GM18499 (cell line): Measurements from ENCODE around the gene TIGAR.

Experiments used
- ATAC-seq: cut with Tn5 transposase; IDR thresholded peaks from one replicate; pipeline ENCODE4 v1.9.1; 2021; ENCODE audit warnings: moderate number of reproducible peaks; ENCODE audit not compliant: insufficient read depth, unreplicated experiment

The TIGAR gene

DNA sequence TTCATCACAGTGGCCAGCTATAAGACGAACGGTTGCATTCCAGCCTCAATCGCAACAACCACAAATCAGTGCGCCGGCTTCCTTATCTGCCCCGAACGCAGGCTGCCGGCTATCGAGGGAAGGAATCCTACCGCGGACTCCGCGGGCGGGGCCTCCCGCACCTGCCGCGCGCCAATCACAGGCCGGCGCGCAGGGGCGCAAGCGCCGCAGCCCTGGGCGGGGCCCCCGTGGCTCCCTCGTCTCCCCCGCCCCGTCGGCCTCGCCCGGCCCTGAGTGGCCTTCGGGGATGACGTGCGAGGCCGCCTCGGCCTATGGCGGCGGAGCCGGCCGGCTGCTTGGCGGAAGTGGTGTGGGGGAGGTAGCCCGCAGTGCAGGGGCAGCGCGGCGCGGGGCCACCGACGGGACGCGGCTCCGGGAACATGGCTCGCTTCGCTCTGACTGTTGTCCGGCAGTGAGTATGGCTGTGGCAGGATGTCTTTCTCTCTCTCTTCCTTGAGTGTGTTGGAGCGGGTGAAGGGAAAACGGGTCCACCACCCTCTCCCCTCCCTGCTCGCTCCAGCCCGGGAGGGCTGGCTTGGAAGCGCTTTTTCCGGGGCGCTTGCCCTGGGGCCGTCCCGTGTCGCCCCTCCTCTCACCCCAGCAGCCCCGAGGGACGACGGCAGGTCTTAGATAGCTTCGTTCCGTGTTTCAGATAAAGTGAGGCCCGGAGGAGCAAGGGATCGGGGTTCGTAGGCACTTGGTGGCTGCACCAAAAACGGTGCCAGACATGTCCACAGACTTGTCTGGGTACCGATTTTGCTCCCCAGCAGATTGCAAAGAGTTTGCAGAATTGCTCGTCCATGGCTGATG lies at the start of gene TIGAR:
Gene TIGAR, plus strand, starts transcription at position 361 of the 849 bp plus-strand sequence. Its CDS starts 59 bp downstream, at position 420.
- ATAC-seq, result peak; percentile 67

DNA sequence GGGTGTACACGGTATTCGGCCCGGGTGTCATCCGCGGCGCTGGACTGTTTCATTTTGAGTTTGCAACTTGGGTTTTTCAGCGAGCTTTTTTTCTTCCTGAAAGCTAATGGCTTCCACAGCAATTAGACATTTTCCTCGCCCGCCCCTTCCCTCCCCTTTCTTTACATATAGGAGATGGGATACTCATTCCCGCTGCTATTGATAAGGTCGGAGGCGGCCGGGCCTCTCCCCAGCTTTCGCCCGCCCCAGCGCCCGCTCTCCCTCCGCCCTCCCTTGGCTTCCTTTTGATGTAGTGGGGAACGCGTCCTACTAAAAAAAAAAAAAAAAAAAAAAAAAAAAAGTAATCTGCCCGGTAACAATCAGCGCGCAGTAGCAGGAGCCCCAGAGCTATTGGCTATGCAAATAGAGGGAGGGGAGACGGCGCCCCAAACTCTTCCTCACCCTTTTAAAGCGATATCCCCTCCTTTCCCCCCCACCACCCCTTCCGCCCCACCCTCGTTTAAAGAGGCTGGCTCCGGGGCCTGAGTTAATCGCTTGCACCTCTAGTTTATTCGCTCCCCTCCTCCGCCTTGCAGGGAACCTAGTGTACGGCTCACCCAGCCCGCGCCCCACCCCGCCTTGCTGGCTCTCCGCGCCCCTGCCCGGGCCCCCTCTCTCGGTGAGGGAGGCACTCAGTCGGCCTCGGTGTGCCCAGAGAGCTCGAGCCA lies 49.1 kb upstream of the TIGAR start:
- no peak for ATAC-seq

GRCh38 chr12:4272424-4273272 lies 48.4 kb upstream of the TIGAR start:
- no peak for ATAC-seq

DNA sequence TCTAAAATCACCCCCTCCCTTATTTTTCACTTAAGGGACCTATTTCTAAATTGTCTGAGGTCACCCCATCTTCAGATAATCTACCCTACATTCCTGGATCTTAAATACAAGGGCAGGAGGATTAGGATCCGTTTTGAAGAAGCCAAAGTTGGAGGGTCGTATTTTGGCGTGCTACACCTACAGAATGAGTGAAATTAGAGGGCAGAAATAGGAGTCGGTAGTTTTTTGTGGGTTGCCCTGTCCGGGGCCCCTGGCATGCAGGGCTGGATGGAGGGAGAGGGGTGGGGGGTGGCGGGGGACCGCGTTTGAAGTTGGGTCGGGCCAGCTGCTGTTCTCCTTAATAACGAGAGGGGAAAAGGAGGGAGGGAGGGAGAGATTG lies 47.8 kb upstream of the TIGAR start:
- no peak for ATAC-seq

DNA sequence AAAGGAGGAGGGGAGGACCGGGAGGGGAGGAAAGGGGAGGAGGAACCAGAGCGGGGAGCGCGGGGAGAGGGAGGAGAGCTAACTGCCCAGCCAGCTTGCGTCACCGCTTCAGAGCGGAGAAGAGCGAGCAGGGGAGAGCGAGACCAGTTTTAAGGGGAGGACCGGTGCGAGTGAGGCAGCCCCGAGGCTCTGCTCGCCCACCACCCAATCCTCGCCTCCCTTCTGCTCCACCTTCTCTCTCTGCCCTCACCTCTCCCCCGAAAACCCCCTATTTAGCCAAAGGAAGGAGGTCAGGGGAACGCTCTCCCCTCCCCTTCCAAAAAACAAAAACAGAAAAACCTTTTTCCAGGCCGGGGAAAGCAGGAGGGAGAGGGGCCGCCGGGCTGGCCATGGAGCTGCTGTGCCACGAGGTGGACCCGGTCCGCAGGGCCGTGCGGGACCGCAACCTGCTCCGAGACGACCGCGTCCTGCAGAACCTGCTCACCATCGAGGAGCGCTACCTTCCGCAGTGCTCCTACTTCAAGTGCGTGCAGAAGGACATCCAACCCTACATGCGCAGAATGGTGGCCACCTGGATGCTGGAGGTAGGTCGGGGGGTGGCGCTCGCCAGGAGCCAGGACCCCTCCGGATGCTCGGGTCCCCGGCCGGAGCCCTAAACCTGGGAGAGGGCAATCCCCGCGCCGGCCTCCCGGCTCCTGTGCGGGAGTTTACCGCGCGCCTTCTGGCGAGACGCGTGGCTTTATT lies 47.2 kb upstream of the TIGAR start, which contains the start of gene CCND2:
Gene CCND2, plus strand, starts transcription at position 111 of the 744 bp plus-strand sequence. Its CDS starts 279 bp downstream, at position 390.
- ATAC-seq, result no peak

DNA sequence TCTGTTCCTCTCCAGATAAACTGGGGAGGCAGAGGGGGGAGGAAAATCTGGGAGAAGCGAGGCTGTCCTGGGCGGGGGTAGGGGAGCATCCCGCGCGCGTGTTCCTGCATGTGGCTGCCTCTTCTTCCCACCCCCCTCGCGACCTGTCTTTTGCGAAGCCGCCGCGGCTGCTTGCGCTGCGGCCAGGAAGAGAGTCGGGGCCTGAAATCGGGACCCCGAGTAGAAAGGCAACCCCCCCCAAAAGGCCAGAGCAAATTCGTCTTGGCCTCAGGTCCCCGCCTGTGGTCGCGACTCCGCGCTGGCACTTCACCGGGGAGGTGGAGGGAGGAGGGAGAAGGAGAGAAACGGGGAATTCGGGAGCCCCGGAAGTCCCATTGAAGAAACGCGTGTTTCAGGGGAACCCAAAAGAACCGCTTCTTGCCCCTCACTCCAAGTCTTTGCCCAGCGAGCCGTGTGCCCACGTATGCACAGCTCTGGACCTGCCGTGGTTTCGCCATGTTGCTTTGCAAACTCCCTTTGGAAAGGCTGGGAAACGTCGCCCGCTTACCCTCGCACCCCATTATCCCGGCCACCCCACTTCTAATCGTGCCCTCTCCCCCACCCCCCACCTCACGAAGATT lies 46.5 kb upstream of the TIGAR start:
- ATAC-seq, result no peak

DNA sequence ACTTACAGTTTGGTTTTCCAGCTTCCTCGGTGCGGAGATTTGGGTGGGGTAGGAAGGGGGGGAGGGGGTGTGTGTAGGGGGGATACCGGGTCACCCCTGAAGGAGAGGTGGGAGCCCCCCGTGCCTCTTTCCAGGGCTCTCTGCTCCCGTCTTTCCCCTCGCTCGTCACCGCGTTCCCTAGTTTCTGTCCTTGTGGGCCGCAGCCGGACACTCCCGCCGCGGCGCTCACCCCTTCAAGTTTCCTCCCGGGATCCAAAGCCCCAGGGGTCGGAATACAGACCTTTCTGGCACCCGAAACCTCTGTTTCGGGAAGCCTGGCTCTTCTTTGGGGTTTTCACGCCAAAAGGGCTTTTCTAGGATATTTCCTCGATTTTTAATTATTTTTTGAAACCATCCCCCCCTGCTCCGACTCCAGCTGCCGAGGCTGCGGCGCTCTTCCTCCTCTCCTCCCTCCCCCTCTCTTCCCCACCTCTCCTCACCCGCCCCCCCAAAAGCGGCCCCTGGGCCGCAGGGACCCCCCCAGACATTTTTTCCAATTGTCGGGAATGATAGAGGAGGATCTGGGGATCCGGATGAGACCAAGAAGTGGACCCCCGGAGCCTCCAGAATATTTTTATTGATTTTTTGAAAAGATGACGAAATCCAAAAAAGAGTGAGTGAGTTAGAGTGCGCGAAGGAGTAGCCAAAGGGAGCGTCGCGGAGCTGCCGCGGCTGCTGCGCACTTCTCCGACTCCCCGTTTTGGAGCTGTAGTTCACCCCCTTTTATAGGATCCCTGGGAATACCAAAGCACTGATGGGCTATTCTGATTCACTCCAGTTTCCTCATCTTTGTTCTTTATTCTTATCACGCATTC lies 45.8 kb upstream of the TIGAR start:
- no peak for ATAC-seq

GRCh38 chr12:4275870-4276301 lies 45.1 kb upstream of the TIGAR start:
- ATAC-seq, result no peak

- ATAC-seq, result no peak
These were observed 44.3 kb upstream of the TIGAR start for GRCh38 chr12:4276524-4277204.

DNA sequence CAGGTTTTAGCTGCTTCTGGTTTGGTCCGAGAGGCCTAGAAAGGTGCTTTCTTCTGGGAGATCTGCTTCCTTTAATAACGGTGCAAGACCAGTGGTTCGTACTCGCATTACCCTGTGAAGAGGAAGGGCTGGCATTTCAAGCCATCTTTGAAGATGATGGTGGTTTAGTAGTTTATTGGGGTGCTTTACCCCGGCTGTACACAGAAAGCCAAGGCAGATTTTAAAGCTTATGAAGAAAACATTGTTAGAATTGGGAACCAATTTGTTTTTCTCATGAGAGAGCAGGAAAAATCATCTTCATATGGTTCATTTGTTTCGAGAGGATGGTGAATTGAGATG lies 43.8 kb upstream of the TIGAR start:
- ATAC-seq, result no peak

DNA sequence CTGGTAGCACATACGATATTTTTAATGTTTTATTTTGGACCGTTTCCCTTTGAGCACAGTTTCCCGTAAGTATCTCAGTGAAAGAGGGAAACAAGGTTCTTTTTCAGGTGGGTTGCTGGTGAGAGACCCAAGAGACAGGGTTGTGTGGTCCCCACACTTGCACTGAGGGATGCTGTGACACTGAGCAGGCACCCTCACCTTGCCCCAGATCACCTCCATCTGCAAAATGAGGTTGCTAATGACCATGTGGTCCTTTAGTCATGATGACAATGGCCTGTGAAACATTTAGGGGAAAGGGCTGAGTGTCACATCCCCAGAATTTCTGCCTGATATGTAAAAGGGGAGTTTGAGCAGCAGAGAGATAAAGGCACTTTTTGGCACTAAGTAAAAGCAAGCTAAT lies 43.2 kb upstream of the TIGAR start:
- ATAC-seq, result no peak

DNA sequence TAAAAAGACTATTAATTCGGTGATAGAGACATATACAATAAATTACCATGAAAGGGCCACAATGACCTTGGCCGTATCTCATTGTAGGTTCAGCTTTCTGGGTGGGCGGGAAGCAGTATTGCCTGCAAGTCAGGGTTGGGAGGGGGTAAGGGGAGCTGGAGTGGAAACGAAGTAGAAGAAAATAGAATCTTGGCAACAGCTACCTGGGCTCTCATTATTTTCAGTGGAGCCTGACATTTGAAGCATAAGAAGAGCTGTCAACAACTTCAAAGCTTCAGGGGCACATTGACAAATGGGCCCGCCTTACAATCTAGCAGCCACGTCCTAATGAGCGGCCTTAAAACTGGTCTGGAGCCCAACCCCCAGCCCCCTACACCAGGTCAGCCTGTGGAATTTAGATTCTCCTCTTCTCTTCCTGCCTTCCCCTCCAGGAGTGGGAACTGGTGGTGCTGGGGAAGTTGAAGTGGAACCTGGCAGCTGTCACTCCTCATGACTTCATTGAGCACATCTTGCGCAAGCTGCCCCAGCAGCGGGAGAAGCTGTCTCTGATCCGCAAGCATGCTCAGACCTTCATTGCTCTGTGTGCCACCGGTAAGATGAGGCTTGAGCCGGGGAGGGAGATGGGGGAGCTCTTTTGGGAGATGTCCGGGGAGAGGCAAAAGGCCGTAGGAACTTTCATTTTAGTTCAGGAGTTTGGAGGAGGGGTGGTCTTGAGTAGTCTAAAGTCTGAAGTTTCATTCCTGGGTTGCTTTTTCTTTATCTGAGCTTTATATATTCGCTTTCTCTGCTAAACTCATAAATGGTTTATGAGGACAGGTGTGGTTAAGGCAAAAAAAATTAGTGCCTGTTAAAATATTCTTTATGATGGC lies 42.5 kb upstream of the TIGAR start:
- ATAC-seq, result no peak

GRCh38 chr12:4279198-4279690 lies 41.8 kb upstream of the TIGAR start:
- no peak for ATAC-seq

- no peak for ATAC-seq
These were observed 40.5 kb upstream of the TIGAR start for GRCh38 chr12:4280351-4281163.

- no peak for ATAC-seq
These were observed 39.8 kb upstream of the TIGAR start for GRCh38 chr12:4281173-4281654.
